GM19467 (cell line): ENCODE data around the gene ADGRB2.

Experiments
- ATAC-seq: cut with Tn5 transposase; IDR thresholded peaks from one replicate; pipeline ENCODE4 v1.9.1; 2021; ENCODE audit warnings: mild to moderate bottlenecking, moderate library complexity; ENCODE audit not compliant: unreplicated experiment

Gene ADGRB2

GRCh38 chr1:31687601-31688000 lies 76.5 kb downstream of the ADGRB2 start:
- no peak for ATAC-seq

DNA sequence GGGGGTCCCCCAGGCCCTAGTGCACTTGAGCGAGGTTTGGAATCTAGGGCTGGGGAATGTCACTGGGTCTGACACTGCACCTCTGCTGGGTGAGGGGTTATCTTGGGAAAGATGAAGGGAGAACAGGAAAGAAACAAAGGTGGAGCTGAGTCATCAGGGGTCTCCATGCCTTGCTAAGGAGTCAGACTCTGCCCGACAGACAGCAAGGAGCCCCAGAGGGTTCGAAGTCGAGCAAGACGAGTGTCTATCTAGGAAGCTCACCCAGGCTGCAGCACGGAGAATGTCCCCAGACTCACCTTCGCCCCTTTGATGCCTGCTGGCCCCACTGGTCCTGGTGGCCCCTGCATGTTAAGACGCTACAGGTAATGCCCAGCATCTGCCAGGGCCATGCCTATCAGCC lies 78.3 kb downstream of the ADGRB2 start:
- no peak for ATAC-seq

- ATAC-seq = no peak
Observed at GRCh38 chr1:31683997-31684396, 80.1 kb downstream of the ADGRB2 start.

DNA sequence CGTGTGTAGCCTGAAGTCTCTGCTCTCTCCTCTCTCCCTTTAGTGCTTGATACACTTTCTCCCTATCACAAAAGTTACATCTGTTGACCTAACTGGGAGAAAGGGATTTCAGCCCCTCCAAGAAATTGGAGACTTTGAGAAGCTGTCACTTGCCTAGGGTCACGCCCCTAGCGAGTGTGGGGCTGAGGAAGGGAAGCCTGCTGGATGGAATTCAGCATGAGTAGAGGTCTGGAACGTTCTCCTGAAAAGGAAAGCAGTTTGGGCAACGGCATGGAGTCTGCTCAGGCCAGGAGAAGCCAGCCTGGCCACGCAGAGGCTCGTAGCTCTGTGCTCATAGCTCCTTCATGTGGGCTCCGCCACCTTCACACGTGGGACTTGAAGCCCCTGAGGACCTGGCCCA lies 82.7 kb downstream of the ADGRB2 start:
- ATAC-seq = no peak

- ATAC-seq = no peak
Observed at GRCh38 chr1:31679676-31680230, 84.4 kb downstream of the ADGRB2 start.

- ATAC-seq = no peak
Observed at GRCh38 chr1:31679091-31679490, 85.0 kb downstream of the ADGRB2 start.

- ATAC-seq = no peak
Observed at GRCh38 chr1:31678681-31679080, 85.5 kb downstream of the ADGRB2 start.

- no peak for ATAC-seq
Observed at GRCh38 chr1:31677949-31678348, 86.2 kb downstream of the ADGRB2 start.

DNA sequence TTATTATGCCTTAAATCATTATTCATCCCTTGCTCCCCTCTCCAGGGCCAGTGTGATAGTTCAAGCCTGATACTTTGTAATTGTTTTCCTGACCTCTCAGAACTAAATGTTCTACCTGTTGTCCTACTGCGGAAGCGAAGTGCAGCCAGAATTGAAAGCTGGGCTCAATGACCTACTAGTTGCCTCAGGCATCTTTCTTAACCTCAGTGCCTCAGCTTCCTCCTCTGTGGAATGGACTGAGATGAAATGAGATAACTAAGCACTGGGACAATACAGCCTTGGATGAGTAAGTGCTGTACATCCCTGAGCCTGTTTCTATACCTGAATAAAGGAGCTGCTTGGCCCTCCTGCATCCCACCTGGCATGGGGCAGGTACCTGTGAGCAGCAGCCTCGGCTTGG lies 86.7 kb downstream of the ADGRB2 start:
- ATAC-seq = no peak
